Measurements from ENCODE around the gene TMEM255B. TPM values are rescaled to one million over a fixed set of nuclear protein-coding genes. Genes with fewer than 3 reads are reported as not detected.
"Not testable (repeated sequence)": the region's sequence is repeated elsewhere in the genome, so short reads cannot be mapped to it uniquely, and the experiment has no call there.

Gene TMEM255B
- total RNA-seq, 2 donors from 2014 or later: 0.96 to 4.6 TPM

DNA sequence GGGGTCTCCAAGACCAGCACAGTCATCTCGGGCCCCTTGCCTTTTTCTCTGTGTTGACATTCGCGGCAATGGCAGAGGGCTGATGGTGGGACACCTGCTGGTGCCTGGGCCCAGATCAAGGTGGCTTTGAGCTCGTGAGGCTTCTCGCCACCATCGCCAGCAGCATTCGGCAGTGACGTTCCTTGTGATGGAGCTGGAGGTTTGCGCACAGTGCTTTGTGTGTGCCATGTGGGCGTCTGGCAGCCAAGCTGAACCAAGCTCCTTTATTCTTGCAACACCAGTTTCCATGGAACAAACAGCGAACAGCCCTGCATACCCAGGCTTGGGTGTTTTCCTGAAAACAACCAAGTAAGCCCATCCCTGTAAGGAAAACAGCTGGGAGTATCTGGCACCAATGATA is 9.1 kb upstream of the TMEM255B start:
- 87% methylated on average over 11 of the region's 11 CpGs for WGBS
- DNase-seq (ENCODE audit: low spot score): no peak
- intact Hi-C loops (cut with DNase I): no loop called here

DNA sequence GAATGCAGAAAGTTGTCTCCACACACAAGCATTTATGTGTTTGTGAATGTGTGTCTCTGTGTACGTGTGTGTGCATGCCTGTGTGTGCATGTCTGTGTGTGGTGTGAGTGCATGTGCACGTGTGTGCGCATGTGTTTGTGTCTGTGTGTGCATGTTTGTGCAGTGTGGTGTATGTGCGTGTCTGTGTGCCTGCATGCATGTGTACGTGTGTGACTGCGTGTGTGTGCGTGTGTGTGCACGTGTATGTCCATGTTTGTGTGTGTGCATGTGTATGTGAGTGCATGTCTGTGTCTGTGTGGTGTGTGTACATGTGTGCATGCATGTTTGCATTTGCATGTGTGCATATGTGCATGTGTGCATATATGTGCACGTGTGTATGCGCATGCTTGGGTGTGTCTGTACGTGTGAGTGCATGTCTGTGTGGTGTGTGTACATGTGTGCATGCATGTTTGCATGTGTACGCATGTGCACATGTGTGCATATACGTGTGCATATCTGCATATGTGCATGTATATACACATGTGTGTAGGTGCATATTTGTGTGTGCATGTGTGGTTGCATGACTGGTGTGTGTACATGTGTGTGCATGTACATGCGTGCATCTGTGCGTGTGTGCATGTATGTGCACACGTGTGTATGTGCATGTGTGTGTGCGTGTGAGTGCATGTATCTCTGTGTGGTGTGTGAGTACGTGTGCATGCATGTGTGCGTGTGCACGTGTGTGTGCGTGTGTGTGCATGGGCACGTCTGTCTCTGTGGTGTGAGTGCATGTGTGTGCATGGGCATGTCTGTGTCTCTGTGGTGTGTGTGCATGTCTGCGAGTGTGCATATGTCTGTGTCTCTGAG is 8.2 kb upstream of the TMEM255B start:
- intact Hi-C loops (cut with DNase I): no loop called here
- H3K4me3 ChIP-seq: no peak overlapping the region

More for the DNA sequence above, 9.1 kb upstream of the TMEM255B start:
- Histone ChIP-seq H3K4me1 (replicated peaks) (no peaks in the 10 kb centered on the region), H3K9me3 (no peaks in the 10 kb centered on the region), H3K27ac (no peak overlapping the region), H3K27me3 (replicated peaks; ENCODE audit: insufficient read depth) (no peaks in the 10 kb centered on the region), H3K36me3 (no peaks in the 10 kb centered on the region), H3K4me3 (no peak overlapping the region)
- TF ChIP-seq POLR2A (IDR thresholded peaks at IDR 0.05): no peak
- TF ChIP-seq, protein P1, sequence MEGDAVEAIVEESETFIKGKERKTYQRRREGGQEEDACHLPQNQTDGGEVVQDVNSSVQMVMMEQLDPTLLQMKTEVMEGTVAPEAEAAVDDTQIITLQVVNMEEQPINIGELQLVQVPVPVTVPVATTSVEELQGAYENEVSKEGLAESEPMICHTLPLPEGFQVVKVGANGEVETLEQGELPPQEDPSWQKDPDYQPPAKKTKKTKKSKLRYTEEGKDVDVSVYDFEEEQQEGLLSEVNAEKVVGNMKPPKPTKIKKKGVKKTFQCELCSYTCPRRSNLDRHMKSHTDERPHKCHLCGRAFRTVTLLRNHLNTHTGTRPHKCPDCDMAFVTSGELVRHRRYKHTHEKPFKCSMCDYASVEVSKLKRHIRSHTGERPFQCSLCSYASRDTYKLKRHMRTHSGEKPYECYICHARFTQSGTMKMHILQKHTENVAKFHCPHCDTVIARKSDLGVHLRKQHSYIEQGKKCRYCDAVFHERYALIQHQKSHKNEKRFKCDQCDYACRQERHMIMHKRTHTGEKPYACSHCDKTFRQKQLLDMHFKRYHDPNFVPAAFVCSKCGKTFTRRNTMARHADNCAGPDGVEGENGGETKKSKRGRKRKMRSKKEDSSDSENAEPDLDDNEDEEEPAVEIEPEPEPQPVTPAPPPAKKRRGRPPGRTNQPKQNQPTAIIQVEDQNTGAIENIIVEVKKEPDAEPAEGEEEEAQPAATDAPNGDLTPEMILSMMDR (IDR thresholded peaks at IDR 0.05): no peak
- TF ChIP-seq POLR2AphosphoS5 (IDR thresholded peaks at IDR 0.05): no peak

GRCh38 chr13:113751491-113751890 is 7.5 kb upstream of the TMEM255B start:
- H3K27ac ChIP-seq: no peak overlapping the region
- 84% methylated on average over 18 of the region's 19 CpGs for WGBS
- TF ChIP-seq POLR2AphosphoS5 (IDR thresholded peaks at IDR 0.05) (no peak), POLR2A (IDR thresholded peaks at IDR 0.05) (no peak)
- TF ChIP-seq, protein P1 (IDR thresholded peaks at IDR 0.05): no peak
- no peaks in the 10 kb centered on the region for H3K9me3 ChIP-seq
- H3K27me3 ChIP-seq (replicated peaks; ENCODE audit: insufficient read depth): no peaks in the 10 kb centered on the region
- intact Hi-C loops (cut with DNase I): no loop called here
- DNase-seq (ENCODE audit: low spot score): no peak
- no peaks in the 10 kb centered on the region for H3K4me1 ChIP-seq (replicated peaks)
- H3K36me3 ChIP-seq: no peaks in the 10 kb centered on the region
- no peak overlapping the region for H3K4me3 ChIP-seq

More for the DNA sequence above, 8.2 kb upstream of the TMEM255B start:
- DNase-seq (ENCODE audit: low spot score): no peak
- Histone ChIP-seq H3K36me3 (no peaks in the 10 kb centered on the region), H3K4me1 (replicated peaks) (no peaks in the 10 kb centered on the region), H3K27ac (no peak overlapping the region), H3K9me3 (no peaks in the 10 kb centered on the region), H3K27me3 (replicated peaks; ENCODE audit: insufficient read depth) (no peaks in the 10 kb centered on the region)
- TF ChIP-seq, protein P1 (IDR thresholded peaks at IDR 0.05): no peak
- no peak for TF ChIP-seq POLR2AphosphoS5 (IDR thresholded peaks at IDR 0.05)
- 91% methylated on average over 23 of the region's 23 CpGs for WGBS

DNA sequence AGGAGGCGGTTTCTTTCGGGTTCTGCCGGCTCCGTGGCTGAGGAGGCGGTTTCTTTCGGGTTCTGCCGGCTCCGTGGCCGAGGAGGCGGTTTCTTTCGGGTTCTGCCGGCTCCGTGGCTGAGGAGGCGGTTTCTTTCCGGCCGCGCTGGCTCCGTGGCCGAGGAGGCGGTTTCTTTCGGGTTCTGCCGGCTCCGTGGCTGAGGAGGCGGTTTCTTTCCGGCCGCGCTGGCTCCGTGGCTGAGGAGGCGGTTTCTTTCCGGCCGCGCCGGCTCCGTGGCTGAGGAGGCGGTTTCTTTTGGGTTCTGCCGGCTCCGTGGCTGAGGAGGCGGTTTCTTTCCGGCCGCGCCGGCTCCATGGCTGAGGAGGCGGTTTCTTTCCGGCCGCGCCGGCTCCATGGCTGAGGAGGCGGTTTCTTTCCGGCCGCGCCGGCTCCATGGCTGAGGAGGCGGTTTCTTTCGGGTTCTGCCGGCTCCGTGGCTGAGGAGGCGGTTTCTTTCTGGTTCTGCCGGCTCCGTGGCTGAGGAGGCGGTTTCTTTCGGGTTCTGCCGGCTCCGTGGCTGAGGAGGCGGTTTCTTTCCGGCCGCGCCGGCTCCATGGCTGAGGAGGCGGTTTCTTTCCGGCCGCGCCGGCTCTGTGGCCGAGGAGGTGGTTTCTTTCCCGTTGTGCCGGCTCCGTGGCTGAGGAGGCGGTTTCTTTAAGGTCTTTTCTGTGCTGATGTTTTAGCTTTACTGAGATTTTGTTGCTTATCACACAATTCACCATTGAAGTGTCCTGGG is 6.6 kb upstream of the TMEM255B start:
- DNase-seq (ENCODE audit: low spot score); H3K9me3 ChIP-seq; H3K4me1 ChIP-seq (replicated peaks); H3K36me3 ChIP-seq; H3K27ac ChIP-seq; intact Hi-C loops (cut with DNase I); H3K27me3 ChIP-seq (replicated peaks; ENCODE audit: insufficient read depth); H3K4me3 ChIP-seq: not testable (repeated sequence)
- 94% methylated on average over 61 of the region's 78 CpGs for WGBS

DNA sequence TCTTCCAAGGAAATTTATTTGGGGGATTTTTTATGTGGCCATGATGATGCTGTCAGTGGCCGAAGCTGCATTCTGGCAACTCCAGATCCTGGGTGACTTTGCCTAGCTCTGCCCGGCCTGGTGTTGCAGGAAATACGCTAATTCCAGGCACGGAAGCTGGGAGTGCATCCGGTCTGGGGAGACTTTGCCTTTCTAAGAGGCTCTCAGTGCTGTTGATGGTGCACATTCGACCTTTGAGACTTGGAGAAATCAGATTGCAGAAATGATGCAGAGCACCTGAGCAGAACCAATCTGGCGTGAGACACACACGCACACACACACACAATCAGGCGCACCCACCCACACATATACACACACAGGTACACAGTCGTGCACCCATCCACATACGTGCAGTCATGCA is 5.9 kb upstream of the TMEM255B start:
- intact Hi-C loops (cut with DNase I): no loop called here
- H3K4me3 ChIP-seq: no peak overlapping the region
- no peak for DNase-seq (ENCODE audit: low spot score)
- H3K9me3 ChIP-seq: no peaks in the 10 kb centered on the region
- no peaks in the 10 kb centered on the region for H3K27me3 ChIP-seq (replicated peaks; ENCODE audit: insufficient read depth)
- H3K4me1 ChIP-seq (replicated peaks): no peaks in the 10 kb centered on the region
- TF ChIP-seq POLR2A (IDR thresholded peaks at IDR 0.05) (no peak), POLR2AphosphoS5 (IDR thresholded peaks at IDR 0.05) (no peak)
- TF ChIP-seq, protein P1 (IDR thresholded peaks at IDR 0.05): no peak
- no peaks in the 10 kb centered on the region for H3K36me3 ChIP-seq
- WGBS: 85% methylated on average over 11 of the region's 11 CpGs
- H3K27ac ChIP-seq: no peak overlapping the region

Data from prostate gland (tissue), 2 donors.